Suppressor macrophage (primary cell): ENCODE results near the gene CHST12.
A peak's percentile ranks its signal among the peaks of the same experiment; 100 is the strongest.
"Not testable (repeated sequence)": the region's sequence is repeated elsewhere in the genome, so short reads cannot be mapped to it uniquely, and the experiment has no call there.

Experiments used
- DNase-seq, 4 experiments: peaks; one replicate each; pipeline ENCODE4 v3.0.0-alpha.2; 2020 to 2022

Gene CHST12

DNA sequence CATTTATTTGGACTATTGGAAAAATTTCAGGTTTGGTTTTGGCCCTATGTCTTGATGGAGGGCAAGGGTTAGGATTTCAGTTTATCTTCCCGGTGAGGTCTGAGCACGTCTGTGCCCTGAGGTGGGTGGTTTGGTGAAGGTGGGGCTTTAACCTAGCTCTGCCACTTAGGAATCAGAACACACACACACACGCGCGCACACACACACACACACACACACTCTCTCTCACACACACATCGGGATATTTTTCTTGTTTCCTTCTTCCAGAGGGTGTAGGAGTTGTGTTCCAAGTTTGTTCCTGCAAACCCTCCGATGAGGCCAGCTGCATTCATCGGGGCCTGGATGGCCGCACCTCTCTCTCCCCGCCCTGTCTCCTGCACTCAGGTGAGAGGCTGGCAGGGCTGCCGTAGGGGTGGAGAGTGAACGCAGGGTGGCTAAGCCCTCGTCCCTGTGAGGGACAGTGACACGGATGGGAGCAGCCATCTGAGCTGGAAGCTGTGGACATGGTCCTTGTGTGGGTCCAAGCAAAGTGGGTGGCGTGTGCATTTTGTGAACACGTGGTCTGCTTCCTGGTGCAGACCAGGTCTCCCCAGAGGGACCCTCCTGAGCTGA is 34.2 kb downstream of the CHST12 start:
- DNase-seq: no peak

DNA sequence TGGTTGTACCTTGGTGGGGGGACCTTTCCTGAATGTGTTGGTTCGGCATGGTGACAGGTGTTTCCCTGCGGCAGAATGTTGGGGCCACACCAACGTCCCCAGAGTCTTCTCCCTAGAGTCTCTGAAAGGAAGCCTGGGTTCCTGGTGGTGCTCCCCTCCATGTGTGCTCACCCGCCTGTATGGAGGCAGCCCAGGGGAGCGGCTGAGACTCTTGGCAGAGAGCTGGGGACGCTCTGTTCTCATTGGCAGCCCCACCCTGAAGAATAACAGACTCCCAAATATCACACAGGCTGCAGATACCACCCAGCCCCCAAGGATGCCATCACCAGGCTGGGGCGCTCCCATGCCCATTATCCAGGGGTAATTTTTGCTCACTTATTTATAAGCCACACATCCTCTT is 34.8 kb downstream of the CHST12 start:
- no peak for DNase-seq

DNA sequence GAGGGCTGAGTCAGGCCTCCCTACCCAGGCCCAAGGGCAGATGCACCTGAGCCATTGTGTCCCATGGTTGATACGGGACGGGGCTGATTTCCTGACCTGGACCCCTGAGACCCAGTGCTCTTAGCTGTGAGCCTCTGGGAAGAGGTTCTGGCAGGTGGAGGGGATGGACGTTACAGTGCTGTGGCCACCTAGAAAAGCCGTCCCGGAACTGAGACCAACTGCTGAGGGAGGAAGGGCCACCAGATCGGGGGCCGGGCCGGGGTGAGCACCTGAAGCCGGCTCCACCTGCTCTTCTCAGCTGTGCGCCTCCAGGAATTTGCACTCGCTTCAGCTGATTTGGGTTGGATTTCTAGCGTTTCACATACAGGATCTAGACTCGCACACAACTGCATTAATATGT is 35.4 kb downstream of the CHST12 start:
- DNase-seq: no peak

DNA sequence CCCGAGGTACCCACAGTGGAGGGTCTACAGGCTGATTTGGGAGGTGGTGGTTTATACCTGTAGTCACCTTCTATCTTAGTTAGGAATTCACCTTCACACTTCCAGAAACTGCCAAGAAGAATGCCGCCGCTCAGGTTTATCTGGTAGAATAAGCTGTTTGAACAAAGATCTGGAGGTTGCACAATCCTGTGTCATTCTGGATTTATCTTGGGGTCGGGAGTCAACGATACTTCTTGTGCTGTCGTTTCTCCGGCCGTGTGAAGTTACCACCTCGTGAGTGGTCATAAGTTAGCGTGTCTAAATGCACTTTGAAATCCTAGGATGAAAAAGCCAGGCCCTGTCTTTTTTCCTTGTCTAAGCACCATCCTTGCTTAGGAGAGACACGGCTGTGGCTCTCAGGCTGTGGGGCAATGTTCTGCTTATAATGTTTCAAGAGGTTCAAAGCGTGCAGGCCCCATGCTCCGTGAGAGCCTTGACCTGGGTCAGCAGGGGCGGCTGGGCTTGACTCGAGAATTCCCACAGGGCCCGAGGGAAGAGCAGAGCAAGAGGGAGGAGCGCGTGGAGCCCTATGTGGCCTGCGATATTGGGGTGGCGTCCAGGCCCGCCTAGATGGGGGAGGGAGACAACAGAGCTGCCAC is 37.3 kb downstream of the CHST12 start:
- no peak for DNase-seq

DNA sequence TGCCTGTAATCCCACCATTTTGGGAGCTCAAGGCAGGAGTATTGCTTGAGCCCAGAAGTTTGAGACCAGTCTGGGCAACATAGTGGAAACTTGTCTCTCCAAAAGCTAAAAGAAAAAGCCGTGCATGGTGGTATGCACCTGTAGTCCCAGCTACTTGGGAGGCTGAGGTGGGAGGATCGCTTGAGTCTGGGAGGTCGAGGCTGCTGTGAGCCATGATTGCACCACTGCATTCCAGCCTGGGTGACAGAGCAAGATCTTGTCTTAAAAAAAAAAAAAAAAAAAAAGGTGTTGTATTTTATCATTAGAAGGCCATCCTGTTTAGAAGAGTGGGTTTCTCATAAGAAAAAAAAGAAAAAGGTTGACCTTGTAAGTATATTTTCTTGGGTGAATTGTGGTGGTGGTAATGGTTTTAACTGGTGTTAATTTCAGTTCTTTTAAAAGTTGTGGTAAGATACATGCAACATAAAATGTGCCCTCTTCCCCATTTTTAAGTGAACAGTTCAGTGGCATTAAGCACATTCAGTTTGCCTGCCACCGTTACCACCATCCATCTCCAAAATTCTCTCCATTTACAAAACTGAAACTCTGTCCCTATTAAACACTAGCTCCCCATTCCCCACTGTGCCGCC is 38.1 kb downstream of the CHST12 start:
- DNase-seq: peak in 1 of 4 experiments; percentile 26

DNA sequence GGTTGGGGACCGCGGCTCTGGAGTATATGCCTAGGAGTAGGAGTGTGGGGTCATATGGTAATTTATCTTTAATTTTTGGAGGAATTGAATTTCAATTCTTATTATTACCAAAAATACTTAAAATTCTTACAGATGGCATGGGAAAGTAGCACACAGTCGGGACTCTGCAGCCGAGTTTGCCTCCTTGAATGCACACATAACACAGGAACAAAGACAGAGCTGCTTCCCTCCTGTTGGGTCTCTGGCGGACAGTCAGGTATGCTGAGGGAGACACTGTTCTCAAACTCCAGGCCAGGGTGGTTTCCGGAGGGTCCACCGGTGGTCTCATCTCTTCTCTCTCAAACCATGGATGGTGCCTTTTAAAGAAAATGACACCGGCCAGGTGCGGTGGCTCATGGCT is 40.1 kb downstream of the CHST12 start:
- no peak for DNase-seq

DNA sequence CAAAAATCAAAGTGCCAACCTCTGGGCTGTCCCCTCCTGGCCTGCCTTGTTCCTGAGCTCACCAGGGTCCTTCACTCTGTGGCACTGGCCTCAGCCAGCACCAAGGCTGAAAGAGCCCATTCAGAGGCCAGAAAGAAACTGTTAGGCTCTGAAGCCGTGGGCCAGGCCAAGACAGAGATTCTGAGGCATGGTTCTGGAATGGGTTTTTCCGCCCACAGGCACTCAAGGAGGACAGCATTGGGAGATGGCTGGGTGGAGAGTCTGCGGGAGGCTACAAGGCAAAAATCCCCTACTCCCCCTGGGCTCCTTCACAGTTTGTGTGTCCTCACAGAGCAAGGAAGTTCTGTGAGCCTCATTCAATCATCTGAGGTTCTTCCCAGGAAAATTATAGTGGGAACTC is 41.1 kb downstream of the CHST12 start:
- no peak for DNase-seq

DNA sequence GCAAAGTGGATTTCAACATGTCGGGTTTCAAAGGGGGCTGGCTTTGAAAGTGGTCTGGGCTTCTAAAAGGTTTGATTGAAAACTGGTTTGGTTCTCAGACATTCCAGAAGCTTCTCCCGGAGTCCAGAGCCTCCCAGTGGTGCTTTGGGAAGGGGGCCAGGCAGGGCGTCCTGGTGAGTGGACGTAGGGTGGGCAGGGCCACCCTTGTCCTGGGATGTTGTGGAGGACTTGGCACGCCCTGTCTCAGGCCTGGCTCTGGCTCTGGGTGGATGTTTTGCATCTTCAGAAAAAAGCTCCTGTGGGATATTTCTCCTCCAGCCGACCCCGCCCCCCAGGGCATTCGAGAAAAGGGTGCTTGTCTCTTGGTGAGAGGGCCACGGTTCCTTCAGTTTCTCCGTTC is 41.6 kb downstream of the CHST12 start:
- no peak for DNase-seq

DNA sequence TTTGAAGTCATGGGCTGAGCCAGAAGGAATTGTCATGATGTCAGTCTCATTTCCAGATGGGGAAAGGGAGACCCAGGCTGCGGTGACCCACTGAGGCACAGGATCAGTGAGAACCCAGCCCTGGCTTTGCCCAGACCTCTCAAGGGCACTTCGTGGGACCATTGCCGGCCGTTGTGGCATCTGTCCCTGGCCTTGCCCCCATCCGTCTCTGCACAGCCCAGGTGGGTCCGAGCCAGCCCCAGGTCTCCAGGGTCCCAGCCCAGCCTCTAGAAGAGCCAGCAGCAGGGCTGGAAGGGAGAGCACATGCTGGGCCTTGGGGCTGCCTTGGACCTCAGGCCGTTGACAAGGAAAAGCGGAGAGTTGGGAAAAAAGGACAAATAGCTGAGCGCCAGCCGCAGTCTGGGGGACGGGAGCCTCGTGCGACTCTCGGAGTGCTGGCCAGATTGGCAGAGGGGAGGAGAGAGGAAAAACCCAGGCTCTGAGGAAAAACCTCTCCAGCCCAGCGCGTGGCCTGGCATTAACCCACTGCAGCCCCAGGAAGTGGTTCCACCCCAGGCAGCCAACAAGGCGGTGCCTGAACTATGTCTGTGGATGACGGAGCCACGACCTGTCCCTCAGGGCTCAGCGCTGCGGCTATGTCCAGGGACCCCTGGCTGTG is 42.6 kb downstream of the CHST12 start:
- no peak for DNase-seq

DNA sequence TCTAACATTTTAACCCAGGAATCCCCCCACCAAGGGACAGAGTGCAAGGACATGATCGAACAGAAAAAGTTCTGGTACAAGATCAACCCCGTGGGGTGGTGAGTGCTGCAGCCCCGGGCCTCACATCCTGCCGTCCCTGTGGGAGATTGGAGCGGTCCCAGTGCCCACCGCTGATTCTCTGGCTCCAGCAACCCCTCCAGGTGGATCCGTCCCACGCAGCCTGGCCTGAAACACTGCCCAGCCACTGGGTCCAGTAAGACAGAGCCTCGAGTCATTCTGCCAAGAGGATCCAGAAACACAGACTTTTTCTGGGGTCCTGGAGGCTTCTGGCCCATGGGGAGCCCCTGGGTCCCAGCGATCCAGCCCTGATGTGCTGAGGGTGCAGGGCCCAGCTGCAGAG is 43.3 kb downstream of the CHST12 start:
- no peak for DNase-seq

DNA sequence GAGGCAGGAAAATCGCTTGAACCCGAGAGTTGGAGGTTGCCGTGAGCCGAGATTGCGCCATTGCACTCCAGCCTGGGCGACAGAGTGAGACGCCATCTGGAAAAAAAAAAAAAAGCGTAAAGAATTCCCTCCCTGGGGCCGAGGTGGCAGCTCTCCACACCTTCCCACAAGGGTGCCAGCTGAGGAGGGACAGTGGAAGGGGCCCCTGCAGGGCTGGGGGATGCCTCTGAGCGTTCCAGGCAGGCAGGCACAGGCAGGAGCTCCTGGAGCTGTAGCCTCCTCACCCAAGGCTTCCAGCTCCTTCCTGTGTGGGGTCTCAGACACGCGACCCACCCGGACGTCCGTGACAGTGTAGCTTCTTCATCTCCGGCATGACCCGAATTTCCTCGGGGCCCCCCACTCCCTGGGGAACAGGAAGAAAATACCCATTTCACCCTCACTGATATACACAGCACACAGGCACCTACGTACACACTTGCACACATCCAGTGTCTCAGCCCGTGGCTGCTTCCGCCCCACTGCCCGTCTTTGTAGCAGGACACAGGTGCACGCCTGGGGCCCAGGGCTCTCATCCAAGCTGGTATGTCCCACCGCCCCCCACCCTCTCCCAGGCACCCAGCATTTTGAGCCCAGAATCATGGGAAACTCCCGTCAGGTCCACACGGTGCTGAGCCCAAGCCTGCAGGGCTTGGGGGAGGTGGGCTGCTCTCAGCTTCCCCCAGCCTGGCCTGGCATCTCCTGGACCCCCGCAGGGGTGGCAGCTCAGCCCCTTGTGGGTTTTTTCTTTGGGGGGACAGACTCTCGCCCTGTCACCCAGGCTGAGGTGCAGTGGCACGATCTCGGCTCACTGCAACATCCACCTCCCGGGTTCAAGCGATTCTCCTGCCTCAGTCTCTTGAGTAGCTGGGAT is 47.0 kb downstream of the CHST12 start:
- DNase-seq: no peak

DNA sequence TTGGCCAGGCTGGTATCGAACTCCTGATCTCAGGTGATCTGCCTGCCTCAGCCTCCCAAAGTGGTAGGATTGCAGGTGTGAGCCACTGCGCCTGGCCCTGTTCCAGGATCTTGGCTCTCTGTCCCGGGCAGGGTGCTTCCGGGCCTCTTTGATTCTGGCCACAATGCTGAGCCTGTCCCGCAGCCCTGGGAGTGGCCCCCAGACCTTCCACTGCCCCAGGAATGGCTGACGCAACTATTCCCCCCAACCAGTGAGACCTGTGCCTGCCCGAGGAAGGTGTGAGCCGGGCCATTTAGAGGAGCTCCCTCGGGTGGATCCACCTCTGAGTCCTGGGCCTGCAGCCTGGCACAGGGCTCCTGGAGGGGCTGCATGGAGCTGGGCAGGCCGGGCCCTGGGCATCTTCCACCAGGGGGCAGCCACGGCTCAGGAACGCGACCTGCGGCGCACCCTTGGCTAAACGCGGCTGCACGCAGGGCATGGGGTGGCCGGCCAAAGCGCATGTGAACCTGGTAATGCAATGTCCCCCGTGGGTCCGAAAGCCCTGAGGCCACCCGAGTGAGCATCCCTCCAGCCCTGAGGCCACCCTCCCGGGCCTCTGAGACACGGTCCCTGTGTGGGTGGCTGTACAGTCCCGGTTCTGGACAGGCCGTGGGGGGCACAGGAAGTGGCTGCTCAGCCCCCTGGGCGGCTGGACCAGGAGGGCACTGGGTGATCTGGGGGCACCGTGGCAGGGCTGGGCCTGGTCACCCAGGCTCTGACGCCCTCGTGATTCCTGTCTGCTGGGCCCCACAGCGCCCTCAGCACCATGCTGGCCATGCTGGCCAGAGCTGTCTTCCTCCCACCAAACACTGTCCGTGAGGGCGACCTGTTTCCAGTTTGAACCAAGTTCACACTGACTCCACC is 48.0 kb downstream of the CHST12 start:
- peak; percentile 82 to 93 (median 90) for DNase-seq

DNA sequence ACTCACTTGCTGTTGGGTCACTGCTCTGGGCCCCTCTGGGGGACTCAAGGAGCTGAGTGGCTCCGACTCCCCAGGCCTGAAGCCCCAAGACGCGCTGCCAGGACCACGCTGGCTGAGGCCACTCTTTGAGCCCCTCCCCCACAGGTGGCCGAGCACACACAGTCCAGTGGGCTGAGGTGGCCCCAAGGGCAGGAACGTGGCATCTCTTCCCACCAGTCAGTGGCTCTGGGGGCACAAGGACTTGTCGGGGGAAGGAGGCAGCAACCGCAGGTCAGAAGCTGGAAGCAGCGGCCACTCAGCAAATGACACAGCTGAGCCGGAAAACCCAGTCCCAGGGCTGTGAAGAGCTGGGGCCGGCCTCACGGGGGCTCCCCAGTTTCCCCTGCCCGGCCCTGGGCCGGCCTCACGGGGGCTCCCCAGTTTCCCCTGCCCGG is 48.7 kb downstream of the CHST12 start:
- peak; percentile 15 to 42 (median 36) for DNase-seq

DNA sequence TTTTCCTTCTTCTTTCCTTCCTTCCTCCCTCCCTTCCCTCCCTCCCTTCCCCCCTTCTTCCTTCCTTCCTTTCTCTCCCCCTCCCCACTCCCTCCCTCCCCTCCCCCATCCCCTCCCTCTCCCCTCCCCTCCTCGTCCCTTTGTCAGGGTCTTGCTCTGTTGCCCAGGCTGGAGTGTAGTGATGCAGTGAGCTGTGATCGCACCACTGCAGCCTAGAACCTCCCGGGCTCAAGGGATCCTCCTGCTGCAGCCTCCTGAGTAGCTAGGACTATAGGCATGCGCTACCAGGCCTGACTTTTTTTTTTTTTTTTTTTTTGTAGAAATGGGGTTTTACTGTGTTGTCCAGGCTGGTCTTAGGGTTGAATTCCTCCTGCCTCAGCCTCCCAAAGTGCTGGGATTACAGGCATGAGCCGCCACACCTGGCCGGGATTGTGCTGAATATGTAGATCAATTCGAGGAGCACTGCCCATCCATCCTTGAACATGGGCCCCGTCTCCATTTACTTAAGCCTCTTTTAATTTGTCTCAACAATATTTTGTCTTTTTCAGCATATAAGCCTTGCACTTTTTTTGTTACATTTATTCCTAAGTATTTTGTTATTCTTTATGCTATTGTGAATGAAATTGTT is 49.3 kb downstream of the CHST12 start:
- no peak for DNase-seq

DNA sequence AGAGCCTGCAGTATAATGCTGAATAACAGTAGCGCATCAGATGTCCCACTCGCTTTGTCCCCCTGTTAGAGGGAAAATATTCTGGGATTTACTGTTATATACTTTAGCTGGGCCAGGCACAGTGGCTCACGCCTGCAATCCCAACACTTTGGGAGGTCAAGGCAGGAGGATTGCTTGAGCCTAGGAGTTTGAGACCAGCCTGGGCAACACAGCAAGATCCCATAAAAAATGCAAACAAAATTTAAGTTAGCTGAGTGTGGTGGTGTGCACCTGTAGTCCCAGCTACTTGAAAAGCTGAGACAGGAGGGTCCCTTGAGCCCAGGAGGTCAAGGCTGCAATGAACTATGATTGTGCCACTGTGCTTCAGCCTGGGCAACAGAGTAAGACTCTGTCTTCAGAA is 50.4 kb downstream of the CHST12 start:
- DNase-seq: not testable (repeated sequence)

DNA sequence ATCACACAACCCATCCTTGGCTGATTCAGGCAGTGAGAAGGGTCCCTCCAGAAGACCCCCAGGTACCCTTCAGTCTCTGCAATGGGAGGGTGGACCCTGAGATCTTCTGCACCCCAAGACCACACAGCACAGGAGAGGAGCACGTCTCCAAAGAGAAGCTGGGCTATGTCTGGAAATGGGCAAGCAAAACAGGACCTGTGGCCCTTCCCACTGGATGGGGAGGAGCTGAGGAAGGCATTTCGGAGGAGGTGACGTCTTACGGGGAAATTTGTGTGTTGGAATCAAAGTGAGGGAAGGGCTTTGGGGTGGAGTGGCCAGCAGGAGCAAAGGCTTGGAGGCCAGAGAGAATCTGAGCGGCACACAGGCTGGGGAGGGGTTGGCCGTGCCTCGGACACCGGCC is 56.3 kb downstream of the CHST12 start:
- no peak for DNase-seq

DNA sequence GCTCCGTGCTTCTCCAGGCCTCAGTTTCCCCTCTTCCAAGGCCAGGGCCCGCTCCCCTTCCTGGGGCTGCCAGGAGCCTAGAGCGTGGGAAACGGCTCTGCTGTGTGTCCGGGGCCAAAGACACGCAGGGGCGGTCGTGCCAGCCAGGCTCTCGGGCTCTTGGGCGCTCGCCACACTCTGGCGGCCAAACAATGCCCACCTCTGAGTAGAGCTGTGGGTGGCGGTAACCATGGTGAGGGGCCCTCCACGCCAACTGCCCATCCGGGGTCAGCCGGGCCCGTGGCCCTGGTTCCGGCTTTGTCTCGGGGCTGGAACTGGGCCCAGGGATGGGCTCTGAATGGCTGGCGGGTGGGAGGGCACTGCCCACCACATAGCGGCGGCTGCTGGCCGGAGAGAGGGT is 56.8 kb downstream of the CHST12 start:
- DNase-seq: no peak

DNA sequence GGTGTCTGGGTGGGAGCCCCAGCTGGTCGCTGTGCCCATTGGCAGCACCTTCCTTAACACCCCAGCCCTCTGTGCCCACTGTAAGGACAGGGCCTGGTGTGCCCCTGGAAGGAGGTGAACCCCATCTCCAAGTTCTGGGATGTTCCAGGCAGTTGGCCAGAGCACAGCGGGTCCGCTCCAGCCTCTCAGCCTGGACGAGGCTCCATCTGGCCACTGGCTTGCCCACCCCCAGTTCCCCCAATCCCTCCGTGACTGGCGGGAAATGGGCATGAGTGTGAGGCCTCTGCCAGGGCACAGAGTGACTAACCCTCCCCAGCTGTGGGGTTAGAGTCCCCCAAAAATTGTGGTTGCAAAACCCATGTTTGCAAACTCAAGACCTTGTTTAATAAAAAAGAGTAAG is 57.2 kb downstream of the CHST12 start:
- DNase-seq: no peak

DNA sequence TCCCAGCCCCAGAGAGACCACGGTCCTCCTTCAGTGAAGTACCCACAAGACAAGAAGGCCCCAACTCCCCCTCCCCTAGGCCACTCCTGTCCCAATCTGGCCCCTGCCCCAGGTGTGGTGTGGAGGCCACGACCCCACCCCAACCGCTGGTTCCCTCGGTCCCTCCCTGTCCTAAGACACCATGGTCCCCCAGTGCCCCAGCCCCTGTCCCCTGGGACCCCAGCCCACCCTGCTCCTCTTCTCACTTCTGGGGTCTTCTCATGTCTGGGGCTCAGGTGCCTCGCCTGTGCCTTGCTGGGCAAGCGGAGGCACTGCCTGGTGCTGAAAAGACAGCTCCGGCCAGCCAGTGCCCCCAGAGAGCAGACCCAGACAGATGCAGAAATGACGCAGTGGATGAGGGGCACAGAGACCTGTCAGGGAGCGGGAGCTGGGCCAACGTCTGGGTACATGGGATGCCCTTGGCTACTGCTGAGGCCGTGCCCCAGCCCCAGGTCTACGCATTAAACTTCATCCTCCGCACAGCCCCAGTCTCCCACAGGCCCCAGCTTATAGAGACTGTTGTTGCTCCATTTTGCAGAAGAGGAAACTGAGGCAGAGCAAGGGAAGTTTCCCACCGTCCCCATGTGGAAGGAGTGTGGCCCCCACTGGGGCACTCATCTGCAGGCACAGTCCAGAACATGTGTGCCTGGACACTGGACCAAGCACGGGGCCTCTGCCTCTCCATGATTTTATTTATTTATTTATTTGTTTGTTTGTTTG is 58.0 kb downstream of the CHST12 start:
- DNase-seq: no peak

DNA sequence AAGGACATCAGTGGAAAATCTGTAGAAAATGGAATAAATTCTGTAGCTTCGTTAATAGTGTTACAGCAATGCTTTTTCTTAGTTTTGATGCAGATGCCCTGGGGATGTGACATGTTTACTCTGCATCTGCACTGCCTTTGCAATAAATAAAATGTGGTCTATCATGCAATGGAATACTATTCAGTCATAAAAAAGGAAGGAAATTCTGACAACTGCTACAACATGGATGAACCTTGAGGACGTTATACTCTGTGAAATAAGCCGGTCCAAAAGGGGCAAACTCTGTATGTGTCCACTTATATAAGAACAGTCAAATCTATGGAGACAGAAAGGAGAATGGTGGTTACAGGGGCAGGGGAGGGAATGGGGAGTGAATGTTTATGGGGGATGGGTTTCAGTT is 59.3 kb downstream of the CHST12 start:
- no peak for DNase-seq
